Fibroblast of skin of scalp (primary cell): ENCODE data around the gene PTPRT.
A peak's percentile ranks its signal among the peaks of the same experiment; 100 is the strongest.
"Not testable (repeated sequence)": the region's sequence is repeated elsewhere in the genome, so short reads cannot be mapped to it uniquely, and the experiment has no call there.

Source experiments
- DNase-seq: peaks from one replicate; pipeline ENCODE4 v3.0.0-alpha.2; 2013

The PTPRT gene

DNA sequence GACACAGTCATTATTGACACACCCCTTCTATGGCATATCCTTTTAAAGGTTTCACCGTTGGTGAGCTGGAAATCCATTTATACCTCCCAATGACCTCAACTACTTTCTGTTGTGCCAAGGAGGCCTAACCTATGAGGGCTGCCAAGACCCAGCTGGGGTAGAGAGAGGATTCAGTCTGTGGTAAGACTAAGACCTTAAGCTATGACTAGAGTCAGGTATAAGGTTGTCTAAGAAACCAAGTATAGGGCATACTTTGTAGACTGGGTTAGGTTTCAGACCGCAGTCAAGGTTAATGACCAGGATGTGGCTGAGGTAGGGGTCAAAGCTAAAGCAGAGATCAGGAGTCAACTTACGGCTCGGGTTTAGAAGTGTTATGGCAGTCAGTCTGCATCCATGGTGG is 930.3 kb downstream of the PTPRT start:
- DNase-seq = no peak

DNA sequence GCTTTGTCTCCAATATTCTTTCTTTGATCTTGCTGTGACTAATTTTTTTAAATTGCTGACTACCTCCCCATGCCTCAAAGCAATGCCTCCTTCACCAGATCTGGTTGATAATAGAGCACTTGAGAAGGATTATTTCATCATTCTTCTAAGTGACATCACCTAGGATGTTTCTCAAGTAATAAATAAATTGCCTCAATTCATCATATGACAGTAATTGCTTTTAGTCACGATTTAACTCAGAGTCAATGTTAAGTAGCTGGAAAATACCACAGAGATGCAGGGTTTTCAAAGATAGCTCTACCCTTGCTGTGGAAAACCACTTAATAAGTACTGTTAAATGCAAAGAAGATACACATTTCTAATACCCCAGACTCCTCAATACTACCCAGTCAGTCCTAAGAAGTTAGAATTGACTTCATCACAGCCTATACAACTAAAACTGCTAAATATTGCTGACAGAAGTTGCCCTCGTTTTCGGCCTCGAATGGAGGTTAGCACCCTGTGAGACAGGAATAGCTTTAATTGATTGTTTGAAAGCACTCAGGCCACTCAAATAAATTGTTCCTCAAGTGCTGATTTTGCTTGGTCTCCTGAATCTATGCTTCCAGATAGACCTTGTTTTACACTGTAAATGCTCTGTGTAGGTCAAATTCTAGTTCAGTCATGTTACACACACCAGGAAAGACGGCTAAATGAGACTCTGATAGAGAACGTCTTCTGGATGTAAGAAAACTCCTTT is 931.0 kb downstream of the PTPRT start:
- DNase-seq = no peak

DNA sequence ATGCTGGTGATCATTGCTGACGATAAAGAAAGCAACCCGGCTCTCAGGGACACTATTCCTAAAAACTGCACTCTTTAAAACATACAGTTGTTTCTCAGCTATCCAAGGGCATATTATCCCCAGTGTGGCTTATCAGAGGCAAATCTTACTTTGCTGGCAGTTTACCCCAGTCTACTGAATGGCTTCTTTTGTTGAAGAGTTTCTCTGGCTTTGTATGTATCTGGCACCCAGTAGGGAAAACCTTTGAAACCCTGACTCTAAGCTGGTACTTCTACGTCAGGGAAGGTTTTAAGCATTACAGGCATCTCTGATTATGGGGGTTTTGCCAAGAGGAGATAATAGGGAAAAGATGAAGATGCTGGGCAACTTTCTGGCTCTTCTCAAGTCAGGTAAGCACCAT is 933.9 kb downstream of the PTPRT start:
- no peak for DNase-seq

- no peak for DNase-seq
Measured at GRCh38 chr20:42254673-42255072, 935.0 kb downstream of the PTPRT start.

DNA sequence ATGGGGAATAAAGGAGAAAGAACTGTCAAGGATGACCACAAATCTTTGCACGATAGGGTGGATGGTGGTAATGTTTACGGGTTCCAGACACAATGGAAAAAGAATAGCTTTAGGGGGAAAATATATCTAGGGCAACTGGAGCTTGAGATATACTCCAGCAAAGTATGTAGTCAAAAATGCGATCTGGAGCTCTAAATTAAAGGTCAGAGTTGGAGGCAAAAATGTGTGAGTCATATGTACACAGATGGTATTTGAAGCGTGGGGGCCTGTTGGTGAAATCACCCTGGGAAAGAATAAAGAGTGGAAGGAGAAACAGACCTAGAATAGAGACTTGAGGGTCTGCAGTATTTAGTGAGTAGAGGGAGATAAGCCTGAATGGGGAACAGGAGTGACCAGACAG is 937.6 kb downstream of the PTPRT start:
- DNase-seq = no peak

GRCh38 chr20:42218621-42219374 is 970.9 kb downstream of the PTPRT start:
- no peak for DNase-seq

GRCh38 chr20:42214074-42214473 is 975.6 kb downstream of the PTPRT start:
- no peak for DNase-seq

DNA sequence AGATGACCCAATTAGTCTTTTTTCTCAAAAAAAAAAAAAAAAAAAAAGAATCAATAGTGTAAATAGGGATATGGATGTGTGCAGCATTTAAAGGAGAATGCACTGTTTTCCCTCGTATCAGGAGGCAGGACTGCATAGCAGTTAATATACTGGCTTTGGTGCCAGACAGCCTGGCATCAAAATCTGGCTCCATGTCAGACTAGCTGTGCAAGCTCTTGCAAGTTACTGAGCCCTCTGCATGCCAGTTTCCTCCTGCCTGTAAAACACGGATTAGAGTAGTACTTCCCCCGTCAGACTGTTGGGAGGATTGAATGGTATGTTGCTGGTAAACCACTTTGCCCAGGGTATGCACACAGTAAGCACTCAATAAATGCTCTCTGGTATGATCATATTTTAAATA is 977.3 kb downstream of the PTPRT start:
- DNase-seq = no peak

- not testable (repeated sequence) for DNase-seq
Measured at GRCh38 chr20:42206557-42206956, 983.1 kb downstream of the PTPRT start.

DNA sequence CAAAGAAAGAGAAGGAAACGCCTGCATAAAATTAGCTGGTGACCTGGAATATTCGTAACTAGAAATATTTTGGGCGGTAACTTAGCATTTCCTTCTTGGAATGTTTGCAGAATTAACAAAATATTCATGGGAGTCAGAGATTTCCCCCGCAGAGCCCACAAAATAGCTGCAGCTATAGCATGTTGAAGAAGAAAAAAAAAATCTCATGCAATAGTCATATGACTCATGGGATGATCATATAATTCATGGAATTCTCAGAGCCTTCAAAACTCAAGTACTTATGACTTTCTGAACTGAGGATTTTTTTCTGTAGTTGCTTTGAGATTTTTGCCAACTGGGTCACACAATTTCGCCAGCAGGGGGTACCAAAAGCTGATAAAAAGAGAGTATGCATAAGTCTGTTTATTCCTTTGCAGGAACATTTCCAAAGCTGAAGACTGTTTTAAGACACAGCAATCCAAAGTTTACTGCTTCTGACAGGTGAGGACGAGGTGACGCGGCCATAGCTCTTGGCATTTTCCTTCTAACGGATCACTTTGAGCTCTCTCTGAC is 985.5 kb downstream of the PTPRT start:
- no peak for DNase-seq

DNA sequence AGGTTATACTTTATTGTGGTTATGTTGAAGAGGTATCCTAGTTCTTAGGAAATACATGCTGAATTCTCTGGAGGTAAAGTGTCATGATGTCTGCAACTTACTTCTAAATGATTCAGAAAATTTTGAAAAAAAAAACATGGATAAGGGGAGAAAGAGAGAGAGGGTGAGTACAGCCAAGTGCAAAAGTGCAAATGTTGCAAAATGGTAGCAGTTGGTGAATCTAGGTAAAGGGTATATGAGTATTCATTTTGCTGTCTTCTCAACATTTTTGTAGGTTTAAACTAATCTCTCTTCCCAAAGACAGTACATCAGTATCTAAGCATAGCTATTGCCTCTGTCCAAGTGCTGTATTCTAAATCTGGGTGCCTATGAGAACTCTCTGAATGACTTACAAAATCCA is 992.1 kb downstream of the PTPRT start:
- DNase-seq = no peak

DNA sequence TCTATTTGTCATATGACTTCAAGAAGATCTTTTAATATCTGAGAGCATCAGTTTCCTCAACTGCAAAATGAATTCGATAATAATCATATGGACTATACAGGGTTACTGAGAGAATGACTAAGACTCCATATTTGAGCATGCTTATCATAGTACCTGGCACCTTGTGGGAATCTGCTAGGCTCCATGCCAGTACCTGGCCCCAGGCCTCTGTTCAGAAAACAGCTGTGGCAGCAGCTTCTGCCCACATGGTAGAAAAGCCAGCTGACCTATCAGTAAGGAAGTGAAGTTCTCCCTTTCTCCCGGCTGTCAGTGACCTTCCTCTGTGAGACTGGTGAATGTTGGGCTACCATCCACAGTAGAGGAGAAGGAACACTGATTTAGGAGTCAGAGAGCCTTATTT is 996.6 kb downstream of the PTPRT start:
- DNase-seq = no peak

DNA sequence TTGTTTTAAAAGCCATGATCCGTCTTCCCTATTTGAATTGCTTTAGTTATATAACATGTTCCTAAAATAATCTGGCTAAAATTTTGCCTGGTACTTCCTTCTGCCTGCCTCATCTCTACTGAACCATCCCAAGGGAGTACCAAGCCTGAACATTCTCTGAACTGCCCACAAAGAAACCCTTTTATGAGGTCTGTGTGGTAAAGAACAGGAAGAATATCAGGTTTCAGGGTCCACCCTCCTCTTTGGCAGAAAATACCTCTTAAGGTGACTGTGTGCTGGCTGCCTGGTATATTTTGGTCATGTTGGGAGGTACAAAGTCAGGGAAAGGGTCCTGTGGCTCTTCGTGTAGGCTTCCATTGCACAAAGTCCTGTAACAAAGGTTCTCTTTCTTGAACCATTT is 997.4 kb downstream of the PTPRT start:
- DNase-seq = no peak

GRCh38 chr20:42191140-42191860 is 998.4 kb downstream of the PTPRT start:
- DNase-seq = no peak

DNA sequence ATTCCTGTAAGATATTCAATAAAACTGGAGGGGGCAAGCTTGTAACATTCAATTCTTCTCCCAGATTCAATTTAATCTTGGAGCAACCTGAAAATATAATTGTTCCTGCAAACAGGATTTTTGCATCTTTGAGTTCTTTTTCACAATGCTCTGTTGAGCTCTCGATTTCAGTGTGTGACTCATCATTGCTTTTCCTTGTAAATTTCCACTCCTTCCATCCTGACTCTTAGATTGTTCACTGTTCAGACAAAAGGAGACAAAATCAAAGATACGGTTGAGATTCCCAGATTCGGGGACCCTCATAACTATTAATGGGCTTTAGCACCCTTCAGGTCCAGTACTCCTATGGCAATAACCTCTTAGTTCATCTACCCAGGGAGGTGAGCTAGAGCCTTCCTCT is 999.6 kb downstream of the PTPRT start:
- DNase-seq = no peak

- DNase-seq = no peak
Measured at GRCh38 chr20:42186337-42186736, 1003.4 kb downstream of the PTPRT start.

DNA sequence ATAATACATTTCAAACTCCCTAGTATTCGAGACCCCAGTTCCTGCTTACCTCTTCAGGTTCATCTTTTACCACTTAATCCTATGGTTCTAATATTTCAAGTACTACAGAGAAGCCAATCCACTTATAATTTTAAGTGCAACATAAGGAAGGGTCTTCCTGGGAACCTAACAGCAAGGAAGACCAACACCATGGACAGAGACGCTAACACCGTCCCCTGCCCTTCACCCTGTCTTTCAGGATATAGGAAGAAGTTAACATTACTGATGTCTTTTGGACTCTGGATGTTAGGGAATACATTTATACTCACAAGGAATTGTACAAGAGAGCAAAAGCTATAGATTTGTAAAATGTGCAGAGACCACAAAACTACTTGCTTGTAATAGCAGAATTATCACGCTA is 1006.6 kb downstream of the PTPRT start:
- DNase-seq = no peak

DNA sequence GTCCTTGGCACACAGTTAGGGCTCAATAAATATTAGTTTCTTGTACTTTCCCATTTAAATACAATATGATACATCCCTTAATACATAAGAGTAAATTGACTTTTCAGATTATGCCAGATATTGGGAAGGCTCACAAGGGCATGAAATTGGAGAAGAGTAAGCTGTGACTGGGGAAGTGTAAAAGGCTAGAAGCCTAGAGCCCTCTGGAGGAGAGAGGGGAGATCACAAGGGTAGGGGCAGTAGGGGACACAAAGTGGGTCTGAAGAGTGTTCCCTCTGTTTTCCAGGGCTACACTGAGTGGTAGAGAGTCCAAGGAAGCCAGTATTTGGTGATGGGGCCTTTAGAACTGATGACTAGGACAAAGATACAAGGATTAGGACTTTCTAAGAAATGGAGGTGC is 1008.6 kb downstream of the PTPRT start:
- no peak for DNase-seq

- peak; percentile 13 for DNase-seq
Measured at GRCh38 chr20:42179768-42180167, 1009.9 kb downstream of the PTPRT start.

DNA sequence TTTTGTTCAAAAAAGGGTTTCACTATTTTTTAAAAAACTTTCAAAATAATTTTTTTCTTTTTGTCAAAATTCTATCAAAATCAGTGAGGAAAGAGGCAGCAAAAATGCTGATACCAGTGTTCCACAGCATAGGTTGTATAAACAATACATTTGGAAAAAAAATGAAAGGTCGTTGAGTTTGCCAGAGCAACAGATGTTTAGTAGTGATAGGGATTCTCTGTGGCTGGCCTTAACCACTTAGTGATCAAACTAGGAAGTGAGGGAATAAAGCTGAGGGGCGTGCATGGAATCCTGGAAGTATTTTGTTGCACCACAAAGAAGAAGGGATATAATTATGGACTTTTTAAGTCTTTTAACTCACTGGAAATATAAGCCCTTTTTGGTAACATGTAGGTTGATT is 1016.3 kb downstream of the PTPRT start:
- no peak for DNase-seq

DNA sequence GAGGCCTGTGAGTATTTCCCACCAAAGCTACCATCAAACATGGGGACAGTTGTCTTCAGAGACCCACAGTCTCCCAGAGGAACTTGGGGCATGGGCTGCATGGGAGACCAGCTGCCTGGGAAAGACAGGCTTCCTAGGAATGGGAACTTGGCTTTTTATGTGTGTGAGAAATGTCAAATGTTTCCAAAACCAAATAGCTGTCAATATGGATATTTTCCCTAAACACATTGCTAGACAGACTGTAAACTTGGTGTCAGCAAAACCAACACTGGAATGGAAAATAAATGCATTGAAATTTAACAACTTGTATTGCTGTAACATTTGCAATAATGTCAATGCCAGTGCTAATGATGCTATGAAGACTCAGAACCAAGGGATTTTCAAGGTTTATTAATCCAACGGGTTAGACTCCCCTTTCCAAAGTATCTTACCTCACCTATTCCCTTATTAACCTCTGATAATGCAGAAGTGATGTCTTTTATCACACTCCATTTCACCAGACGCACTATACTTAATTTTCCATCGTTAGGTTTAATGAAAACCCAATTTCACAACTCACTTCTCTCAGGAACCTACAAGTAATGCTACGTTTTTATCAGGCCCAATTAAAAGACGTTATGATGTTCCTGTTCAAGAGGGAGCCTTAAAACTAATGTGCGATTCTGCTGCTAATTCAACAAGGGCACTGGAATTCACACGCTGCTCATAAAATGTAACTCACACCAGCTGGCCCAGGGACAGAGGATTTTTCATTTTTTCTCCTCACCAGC is 1025.4 kb downstream of the PTPRT start:
- no peak for DNase-seq

DNA sequence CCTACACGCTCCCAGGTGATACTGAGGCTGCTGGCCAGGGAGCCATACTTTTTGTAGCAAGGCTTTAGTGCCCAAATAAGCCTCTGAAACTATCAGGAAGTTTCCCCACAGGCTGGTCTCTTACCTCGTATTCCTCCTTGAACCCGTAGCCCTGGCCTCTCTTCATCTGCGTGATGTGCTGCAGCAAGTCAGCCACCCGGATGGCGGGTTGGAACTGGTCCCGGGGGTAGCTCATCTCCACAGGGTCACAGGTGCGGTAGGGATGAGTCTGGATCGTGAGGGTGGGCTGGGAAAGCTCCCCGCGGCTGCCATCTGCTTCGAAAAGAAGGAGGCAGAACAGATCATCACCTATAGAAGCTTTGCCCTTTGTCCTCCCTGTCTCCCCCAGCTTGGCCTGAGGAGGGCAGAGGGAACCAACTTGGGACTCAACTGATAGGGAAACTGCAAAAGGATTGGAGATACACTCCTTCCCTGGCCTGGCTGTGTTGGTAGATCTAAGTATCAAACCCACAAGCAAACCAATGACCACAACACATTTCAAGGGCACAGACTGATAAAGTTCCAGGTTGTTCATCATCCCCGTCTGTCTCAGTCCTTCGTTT is 1028.4 kb downstream of the PTPRT start:
- no peak for DNase-seq
